Gastroesophageal sphincter (tissue), 3 donors: ENCODE results near the gene CORO2B.

Source experiments
- CTCF ChIP-seq, 4 experiments: fragments of 200-600 bp in 2 of 4; fragments of 450-650 bp in 2 of 4; sonication (generic) in 1 of 4; IDR thresholded peaks; one replicate each; pipeline ENCODE4 v1.5.1; 2017 to 2019; ENCODE audit warnings: antibody characterized with exemption in 4 of 4, mild to moderate bottlenecking in 2 of 4, moderate library complexity in 2 of 4
- POLR2A ChIP-seq, 2 donors: fragments of 450-650 bp; IDR thresholded peaks; one replicate each; pipeline ENCODE4 v1.6.1; 2017; ENCODE audit warnings: antibody characterized with exemption in 2 of 2, mild to moderate bottlenecking in 2 of 2, moderate library complexity in 1 of 2

DNA sequence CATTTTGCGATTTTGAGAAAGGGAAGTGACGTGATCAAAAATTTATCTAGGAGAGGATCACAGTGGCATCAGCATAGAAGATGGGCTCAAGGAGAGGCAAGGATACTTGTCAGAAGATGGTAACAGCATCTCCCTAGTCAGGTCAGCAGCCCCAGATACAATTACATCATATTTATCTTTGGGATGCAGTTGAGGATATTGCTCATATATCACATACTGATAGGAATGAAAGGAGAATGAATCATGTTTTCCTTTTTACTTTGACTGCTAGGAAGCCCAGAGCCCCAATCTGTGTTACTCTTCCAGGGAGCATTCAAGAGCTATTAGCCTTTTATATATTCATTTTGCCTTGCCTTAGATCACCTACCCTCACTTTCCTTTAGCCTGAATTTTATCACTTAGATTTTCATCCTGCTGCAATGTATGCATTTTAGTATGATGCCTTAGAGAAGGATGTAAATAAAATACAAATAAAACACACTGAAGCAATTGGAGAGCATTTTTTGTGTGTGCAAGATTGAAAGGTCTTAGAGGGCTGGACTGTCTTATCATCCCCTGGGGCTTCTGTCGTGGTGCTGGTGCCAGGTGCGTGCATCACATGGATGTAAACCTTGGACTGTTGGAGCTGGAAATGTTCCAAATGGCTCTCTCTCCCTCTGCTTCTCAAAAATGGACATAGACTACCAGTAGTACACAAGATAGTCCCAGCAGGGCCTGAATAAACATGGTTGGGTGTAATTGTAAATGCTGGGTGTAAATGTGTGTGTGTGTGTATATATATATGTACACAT, 40.3 kb downstream of the CORO2B start:
- TF ChIP-seq CTCF (IDR thresholded peaks at IDR 0.05) (no peak), POLR2A (IDR thresholded peaks at IDR 0.05) (no peak)
